GM19324 (cell line): ENCODE results near the gene ZSWIM1.
"Not testable (repeated sequence)": the region's sequence is repeated elsewhere in the genome, so short reads cannot be mapped to it uniquely, and the experiment has no call there.

ENCODE experiments used
- ATAC-seq: cut with Tn5 transposase; IDR thresholded peaks from one replicate; pipeline ENCODE4 v1.9.1; 2021; ENCODE audit warnings: mild to moderate bottlenecking, moderate library complexity; ENCODE audit not compliant: unreplicated experiment, low FRiP score

ZSWIM1 gene

GRCh38 chr20:45886590-45887345 is 5.7 kb downstream of the ZSWIM1 start:
- no peak for ATAC-seq

GRCh38 chr20:45887346-45887715 is 6.3 kb downstream of the ZSWIM1 start, which contains the start of gene SPATA25:
Gene SPATA25, minus strand, starts transcription at chr20:45887622. Its CDS starts 32 bp downstream, at chr20:45887590.
- ATAC-seq: no peak

- ATAC-seq: no peak
These were observed 7.7 kb downstream of the ZSWIM1 start for GRCh38 chr20:45888681-45889080.

- no peak for ATAC-seq
These were observed 9.3 kb downstream of the ZSWIM1 start for GRCh38 chr20:45890077-45890984.

- peak; percentile 84 for ATAC-seq
These were observed 10.3 kb downstream of the ZSWIM1 start, which contains the start of the genes CTSA and NEURL2 for GRCh38 chr20:45890985-45891983. Gene CTSA, plus strand, starts transcription at chr20:45891335. Its CDS starts 234 bp downstream, at chr20:45891569. Gene NEURL2, minus strand, starts transcription at chr20:45891208. Its CDS starts 217 bp downstream, at chr20:45890991.

GRCh38 chr20:45892049-45892825 is 11.2 kb downstream of the ZSWIM1 start:
- no peak for ATAC-seq

- ATAC-seq: no peak
These were observed 11.9 kb downstream of the ZSWIM1 start for GRCh38 chr20:45892828-45893500.

GRCh38 chr20:45893831-45894230 is 12.8 kb downstream of the ZSWIM1 start:
- no peak for ATAC-seq

- no peak for ATAC-seq
These were observed 13.8 kb downstream of the ZSWIM1 start for GRCh38 chr20:45894797-45895196.

- no peak for ATAC-seq
These were observed 15.7 kb downstream of the ZSWIM1 start for GRCh38 chr20:45896641-45897161.

GRCh38 chr20:45897289-45897688 is 16.3 kb downstream of the ZSWIM1 start:
- ATAC-seq: no peak

GRCh38 chr20:45897692-45898091 is 16.7 kb downstream of the ZSWIM1 start:
- ATAC-seq: no peak

GRCh38 chr20:45898285-45898684 is 17.3 kb downstream of the ZSWIM1 start:
- no peak for ATAC-seq

GRCh38 chr20:45899046-45899835 is 18.2 kb downstream of the ZSWIM1 start:
- ATAC-seq: no peak

- ATAC-seq: not testable (repeated sequence)
These were observed 20.3 kb downstream of the ZSWIM1 start for GRCh38 chr20:45901332-45901731.

GRCh38 chr20:45902199-45902701 is 21.2 kb downstream of the ZSWIM1 start:
- no peak for ATAC-seq
